Type B pancreatic cell (in vitro differentiated cells): Measurements from ENCODE around the gene SERPINB5. TPM values are rescaled to one million over a fixed set of nuclear protein-coding genes. Genes with fewer than 3 reads are reported as not detected.

Experiments used
- DNase-seq: peaks from one replicate; pipeline ENCODE4 v3.0.0; 2021; ENCODE audit warnings: mixed read lengths; ENCODE audit not compliant: unreplicated experiment; ENCODE audit errors: extremely low spot score
- H3K27ac Mint-ChIP-seq: 2 replicates; pipeline ENCODE4 v1.8.0; 2021; ENCODE audit warnings: mild to moderate bottlenecking, mixed read lengths
- H3K27me3 Mint-ChIP-seq: 2 replicates; pipeline ENCODE4 v1.8.0; 2021; ENCODE audit warnings: mixed read lengths
- H3K36me3 Mint-ChIP-seq: 2 replicates; pipeline ENCODE4 v1.8.0; 2021; ENCODE audit warnings: mixed read lengths
- H3K4me1 Mint-ChIP-seq: one replicate; pipeline ENCODE4 v1.8.0; 2021; ENCODE audit warnings: mixed read lengths; ENCODE audit not compliant: unreplicated experiment
- H3K4me3 Mint-ChIP-seq: 2 replicates; pipeline ENCODE4 v1.8.0; 2021; ENCODE audit warnings: mild to moderate bottlenecking, mixed read lengths
- H3K9me3 Mint-ChIP-seq: 2 replicates; pipeline ENCODE4 v1.8.0; 2021; ENCODE audit warnings: mixed read lengths
- total RNA-seq: library from RNA; stranded (reverse); gene quantifications from 2 replicates; pipeline ENCODE4 v1.2.1, GENCODE V29; 2021; ENCODE audit warnings: low replicate concordance
- TF ChIP-seq, protein P1 (sequence below): fragments of 200-600 bp; sonication (generic); conservative IDR thresholded peaks from 2 replicates; pipeline ENCODE4 v1.5.0; 2021; ENCODE audit warnings: antibody characterized with exemption, mild to moderate bottlenecking

The SERPINB5 gene
- total RNA-seq, 1 donor from 2014 or later = 1.4 TPM

DNA sequence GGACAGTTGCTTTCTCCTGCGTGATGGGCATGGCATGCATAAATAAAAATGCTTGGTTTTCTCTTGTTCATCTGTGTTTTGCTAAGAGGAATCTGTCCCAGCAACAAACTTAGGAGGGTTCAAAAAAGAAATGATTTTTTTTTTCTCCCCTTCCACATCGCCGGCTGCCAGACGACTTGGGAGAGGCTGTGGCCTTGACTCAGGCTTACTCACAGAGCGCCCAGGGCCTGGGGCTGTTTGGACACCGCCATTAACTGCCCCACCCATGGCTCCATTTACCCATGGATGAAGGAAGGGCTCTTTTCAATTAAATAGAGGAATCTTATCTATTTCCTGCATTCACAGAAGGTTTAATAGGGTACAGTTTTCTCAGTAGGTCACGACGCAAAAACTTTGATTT, 22.3 kb upstream of the SERPINB5 start:
- no peaks in the 10 kb centered on the region for H3K36me3 Mint-ChIP-seq

DNA sequence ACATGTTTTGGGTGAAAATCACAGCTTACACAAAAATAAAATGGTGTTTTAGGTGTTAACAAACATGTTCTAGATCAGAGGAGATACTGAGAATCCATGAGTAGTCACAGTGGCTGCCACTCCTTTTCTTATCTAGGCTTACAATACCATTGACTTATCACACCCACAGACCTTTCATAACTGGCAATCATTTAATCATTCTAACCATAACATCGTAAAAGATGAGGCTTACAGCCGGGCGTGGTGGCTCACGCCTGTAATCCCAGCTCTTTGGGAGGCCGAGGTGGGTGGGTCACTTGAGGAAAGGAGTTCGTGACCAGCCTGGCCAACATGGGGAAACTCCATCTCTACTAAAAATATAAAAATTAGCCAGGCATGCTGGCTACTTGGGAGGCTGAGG, 18.8 kb upstream of the SERPINB5 start:
- TF ChIP-seq, protein P1, sequence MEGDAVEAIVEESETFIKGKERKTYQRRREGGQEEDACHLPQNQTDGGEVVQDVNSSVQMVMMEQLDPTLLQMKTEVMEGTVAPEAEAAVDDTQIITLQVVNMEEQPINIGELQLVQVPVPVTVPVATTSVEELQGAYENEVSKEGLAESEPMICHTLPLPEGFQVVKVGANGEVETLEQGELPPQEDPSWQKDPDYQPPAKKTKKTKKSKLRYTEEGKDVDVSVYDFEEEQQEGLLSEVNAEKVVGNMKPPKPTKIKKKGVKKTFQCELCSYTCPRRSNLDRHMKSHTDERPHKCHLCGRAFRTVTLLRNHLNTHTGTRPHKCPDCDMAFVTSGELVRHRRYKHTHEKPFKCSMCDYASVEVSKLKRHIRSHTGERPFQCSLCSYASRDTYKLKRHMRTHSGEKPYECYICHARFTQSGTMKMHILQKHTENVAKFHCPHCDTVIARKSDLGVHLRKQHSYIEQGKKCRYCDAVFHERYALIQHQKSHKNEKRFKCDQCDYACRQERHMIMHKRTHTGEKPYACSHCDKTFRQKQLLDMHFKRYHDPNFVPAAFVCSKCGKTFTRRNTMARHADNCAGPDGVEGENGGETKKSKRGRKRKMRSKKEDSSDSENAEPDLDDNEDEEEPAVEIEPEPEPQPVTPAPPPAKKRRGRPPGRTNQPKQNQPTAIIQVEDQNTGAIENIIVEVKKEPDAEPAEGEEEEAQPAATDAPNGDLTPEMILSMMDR = no peak
- peaks cover 16% of the 10 kb centered on the region for H3K4me1 Mint-ChIP-seq
- peaks cover 9% of the 10 kb centered on the region for H3K9me3 Mint-ChIP-seq
- H3K36me3 Mint-ChIP-seq = no peaks in the 10 kb centered on the region
- no peaks in the 10 kb centered on the region for H3K27me3 Mint-ChIP-seq
- no peak for DNase-seq
- H3K4me3 Mint-ChIP-seq = no peak overlapping the region
- H3K27ac Mint-ChIP-seq = no peak overlapping the region

More for the DNA sequence above, 22.3 kb upstream of the SERPINB5 start:
- TF ChIP-seq, protein P1 = no peak
- Mint-ChIP-seq H3K27ac (peak overlapping the region; percentile 70), H3K4me1 (peaks cover 33% of the 10 kb centered on the region), H3K4me3 (no peak overlapping the region), H3K27me3 (no peaks in the 10 kb centered on the region), H3K9me3 (peaks cover 9% of the 10 kb centered on the region)
- no peak for DNase-seq

DNA sequence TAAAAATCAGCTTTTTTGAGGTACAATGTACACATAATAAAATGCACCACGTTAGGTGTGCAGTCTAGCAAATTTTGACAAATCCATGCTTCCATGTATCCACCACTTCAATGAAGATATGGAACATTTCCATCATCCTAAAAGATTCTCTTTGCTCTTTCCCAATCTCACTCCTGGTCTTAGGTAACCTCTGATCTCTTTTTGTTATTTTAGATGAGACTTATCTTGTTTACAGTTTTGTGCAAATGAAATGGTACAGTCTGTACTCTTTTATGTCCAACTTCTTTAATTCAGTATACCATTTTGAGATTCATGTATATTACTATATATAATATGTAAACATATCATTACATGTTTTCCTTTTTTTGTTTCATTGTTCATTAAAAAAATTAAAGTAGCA, 16.3 kb upstream of the SERPINB5 start:
- H3K27ac Mint-ChIP-seq = no peak overlapping the region
- H3K27me3 Mint-ChIP-seq = peaks cover 3% of the 10 kb centered on the region
- no peak overlapping the region for H3K4me3 Mint-ChIP-seq
- H3K36me3 Mint-ChIP-seq = no peaks in the 10 kb centered on the region
- no peaks in the 10 kb centered on the region for H3K4me1 Mint-ChIP-seq
- H3K9me3 Mint-ChIP-seq = no peaks in the 10 kb centered on the region
- TF ChIP-seq, protein P1 = no peak
- DNase-seq = no peak

DNA sequence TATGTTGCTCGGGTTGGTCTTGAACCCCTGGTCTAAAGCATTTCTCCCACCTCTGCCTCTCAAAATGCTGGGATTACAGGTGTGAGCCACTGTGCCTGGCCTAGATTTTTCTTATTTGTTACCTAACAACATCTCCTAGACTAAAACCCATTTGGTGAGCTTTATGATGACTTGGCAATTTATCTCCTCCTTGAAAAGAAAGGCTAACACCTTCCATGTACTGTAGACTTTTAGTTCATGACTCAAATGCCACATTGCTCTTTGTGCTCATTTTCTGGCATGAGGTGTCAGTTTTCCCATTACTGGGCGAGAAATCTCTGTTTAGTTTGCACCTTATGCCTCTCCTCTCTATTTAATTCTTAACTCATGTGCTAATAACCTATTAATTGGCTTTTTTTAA, 12.3 kb upstream of the SERPINB5 start:
- no peaks in the 10 kb centered on the region for H3K36me3 Mint-ChIP-seq
- TF ChIP-seq, protein P1 = no peak
- H3K27ac Mint-ChIP-seq = no peak overlapping the region
- no peak for DNase-seq
- H3K27me3 Mint-ChIP-seq = peaks cover 3% of the 10 kb centered on the region
- H3K9me3 Mint-ChIP-seq = peaks cover 4% of the 10 kb centered on the region
- no peak overlapping the region for H3K4me3 Mint-ChIP-seq
- no peaks in the 10 kb centered on the region for H3K4me1 Mint-ChIP-seq

DNA sequence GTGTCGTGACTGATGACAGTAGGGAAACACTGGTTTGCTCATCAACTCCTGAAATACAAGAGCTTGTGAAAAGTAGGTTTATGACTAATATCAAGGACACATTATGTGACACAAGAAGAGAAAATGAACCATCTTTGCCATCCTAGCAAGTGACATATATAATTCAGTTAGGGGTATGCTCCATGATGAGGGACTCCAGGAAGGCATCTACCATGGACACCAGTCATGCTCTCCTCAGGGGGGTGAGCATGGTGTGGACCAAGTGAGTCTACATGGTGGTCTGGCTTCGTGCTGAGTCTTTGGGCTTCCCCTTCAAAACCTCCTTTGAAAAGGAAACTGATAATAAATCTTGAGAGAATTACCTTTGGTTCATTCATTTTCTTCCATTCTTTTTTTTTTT, 11.7 kb upstream of the SERPINB5 start:
- no peak overlapping the region for H3K4me3 Mint-ChIP-seq
- peaks cover 3% of the 10 kb centered on the region for H3K27me3 Mint-ChIP-seq
- H3K4me1 Mint-ChIP-seq = no peaks in the 10 kb centered on the region
- no peak for DNase-seq
- H3K9me3 Mint-ChIP-seq = peaks cover 4% of the 10 kb centered on the region
- H3K27ac Mint-ChIP-seq = no peak overlapping the region
- no peaks in the 10 kb centered on the region for H3K36me3 Mint-ChIP-seq
- TF ChIP-seq, protein P1 = no peak

DNA sequence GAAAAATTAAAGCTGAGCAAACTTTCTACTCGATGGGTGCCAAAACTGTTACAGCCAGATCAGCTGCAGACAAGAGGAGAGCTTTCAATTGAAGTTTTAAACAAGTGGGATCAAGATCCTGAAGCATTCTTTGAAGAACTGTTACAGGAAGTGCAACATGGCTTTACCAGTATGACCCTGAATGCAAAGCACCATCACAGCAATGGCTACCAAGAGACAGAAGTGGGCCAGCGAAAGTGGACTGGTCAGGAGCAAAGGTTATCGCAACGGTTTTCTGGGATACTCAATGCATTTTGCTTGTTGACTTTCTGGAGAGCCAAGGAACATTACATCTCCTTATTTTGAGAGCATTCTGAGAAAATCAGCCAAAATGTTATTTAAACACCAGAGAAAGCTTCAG, 9.1 kb upstream of the SERPINB5 start:
- TF ChIP-seq, protein P1 = no peak
- DNase-seq = no peak
- Mint-ChIP-seq H3K36me3 (no peaks in the 10 kb centered on the region), H3K4me1 (no peaks in the 10 kb centered on the region), H3K9me3 (peaks cover 4% of the 10 kb centered on the region), H3K27ac (no peak overlapping the region), H3K4me3 (no peak overlapping the region), H3K27me3 (peaks cover 3% of the 10 kb centered on the region)
